ENCODE measurements around the gene TPK1.
A peak's percentile ranks its signal among the peaks of the same experiment; 100 is the strongest.

The TPK1 gene

GRCh38 chr7:144525956-144526355 lies 309.9 kb downstream of the TPK1 start:
- peak; percentile 25 for DNase-seq

- DNase-seq: no peak
Observed at GRCh38 chr7:144524271-144524670, 311.6 kb downstream of the TPK1 start.

- DNase-seq: no peak
Observed at GRCh38 chr7:144523621-144524020, 312.2 kb downstream of the TPK1 start.

- no peak for DNase-seq
Observed at GRCh38 chr7:144519925-144520324, 315.9 kb downstream of the TPK1 start.

GRCh38 chr7:144518360-144518759 lies 317.5 kb downstream of the TPK1 start:
- no peak for DNase-seq

GRCh38 chr7:144517749-144518148 lies 318.1 kb downstream of the TPK1 start:
- no peak for DNase-seq

- no peak for DNase-seq
Observed at GRCh38 chr7:144516729-144517525, 318.9 kb downstream of the TPK1 start.

- no peak for DNase-seq
Observed at GRCh38 chr7:144513334-144513733, 322.5 kb downstream of the TPK1 start.

GRCh38 chr7:144510621-144511020 lies 325.2 kb downstream of the TPK1 start:
- no peak for DNase-seq

- no peak for DNase-seq
Observed at GRCh38 chr7:144508702-144509101, 327.2 kb downstream of the TPK1 start.

GRCh38 chr7:144503215-144503614 lies 332.6 kb downstream of the TPK1 start:
- DNase-seq: no peak

GRCh38 chr7:144500225-144500624 lies 335.6 kb downstream of the TPK1 start:
- no peak for DNase-seq

GRCh38 chr7:144497282-144497681 lies 338.6 kb downstream of the TPK1 start:
- peak; percentile 32 for DNase-seq

- no peak for DNase-seq
Observed at GRCh38 chr7:144494355-144494754, 341.5 kb downstream of the TPK1 start.

GRCh38 chr7:144489504-144489903 lies 346.3 kb downstream of the TPK1 start:
- no peak for DNase-seq

GRCh38 chr7:144488977-144489376 lies 346.9 kb downstream of the TPK1 start:
- no peak for DNase-seq

GRCh38 chr7:144487901-144488300 lies 348.0 kb downstream of the TPK1 start:
- DNase-seq: no peak

- DNase-seq: no peak
Observed at GRCh38 chr7:144484445-144484844, 351.4 kb downstream of the TPK1 start.

GRCh38 chr7:144483189-144483588 lies 352.7 kb downstream of the TPK1 start:
- no peak for DNase-seq

- no peak for DNase-seq
Observed at GRCh38 chr7:144481833-144482232, 354.0 kb downstream of the TPK1 start.

GRCh38 chr7:144477348-144477747 lies 358.5 kb downstream of the TPK1 start:
- no peak for DNase-seq

GRCh38 chr7:144474800-144475615 lies 360.8 kb downstream of the TPK1 start:
- DNase-seq: no peak

- DNase-seq: no peak
Observed at GRCh38 chr7:144474363-144474762, 361.5 kb downstream of the TPK1 start.

- DNase-seq: no peak
Observed at GRCh38 chr7:144473908-144474307, 361.9 kb downstream of the TPK1 start.
